Middle frontal gyrus (tissue), 1 donor: ENCODE measurements around the gene RBM34.
"Not testable (repeated sequence)": the region's sequence is repeated elsewhere in the genome, so short reads cannot be mapped to it uniquely, and the experiment has no call there.

ENCODE experiments used
- DNase-seq: peaks from one replicate; pipeline ENCODE4 v3.0.0-alpha.2; 2015; ENCODE audit warnings: low spot score; ENCODE audit errors: extremely low spot score

RBM34 gene

GRCh38 chr1:235092415-235092814, 68.6 kb downstream of the RBM34 start:
- not testable (repeated sequence) for DNase-seq

- not testable (repeated sequence) for DNase-seq
Observed at GRCh38 chr1:235092045-235092406, 69.0 kb downstream of the RBM34 start.

GRCh38 chr1:235091319-235092044, 69.6 kb downstream of the RBM34 start:
- not testable (repeated sequence) for DNase-seq

- DNase-seq = no peak
Observed at GRCh38 chr1:235090406-235091069, 70.5 kb downstream of the RBM34 start.

GRCh38 chr1:235088907-235089306, 72.1 kb downstream of the RBM34 start:
- no peak for DNase-seq

- DNase-seq = no peak
Observed at GRCh38 chr1:235088430-235088829, 72.6 kb downstream of the RBM34 start.

GRCh38 chr1:235087906-235088305, 73.1 kb downstream of the RBM34 start:
- DNase-seq = no peak

GRCh38 chr1:235085411-235086117, 75.5 kb downstream of the RBM34 start:
- DNase-seq = not testable (repeated sequence)
